HUES6 (cell line): ENCODE data around the gene WDFY2.
"Not testable (repeated sequence)": the region's sequence is repeated elsewhere in the genome, so short reads cannot be mapped to it uniquely, and the experiment has no call there.

Experiments
- H3K27ac ChIP-seq: 2 replicates; pipeline ENCODE4 v1.7.0; 2013; ENCODE audit warnings: low read depth, mild to moderate bottlenecking, low read length, inconsistent platforms
- H3K27me3 ChIP-seq: 2 replicates; pipeline ENCODE4 v1.6.1; 2013; ENCODE audit warnings: low read length; ENCODE audit not compliant: control insufficient read depth, insufficient read depth
- H3K36me3 ChIP-seq: 2 replicates; pipeline ENCODE4 v1.6.1; 2013; ENCODE audit warnings: low read length; ENCODE audit not compliant: control insufficient read depth, insufficient read depth
- H3K4me1 ChIP-seq: 2 replicates; pipeline ENCODE4 v1.6.1; 2013; ENCODE audit warnings: low read length; ENCODE audit not compliant: control insufficient read depth, insufficient read depth
- H3K4me3 ChIP-seq: 2 replicates; pipeline ENCODE4 v1.5.1; 2013; ENCODE audit warnings: low read depth, low read length
- H3K9ac ChIP-seq: one replicate; pipeline ENCODE4 v1.6.1; 2013; ENCODE audit warnings: mild to moderate bottlenecking, low read length
- H3K9me3 ChIP-seq: 2 replicates; pipeline ENCODE4 v1.6.1; 2013; ENCODE audit warnings: low read depth, low read length; ENCODE audit not compliant: control insufficient read depth, insufficient read depth

WDFY2 gene

DNA sequence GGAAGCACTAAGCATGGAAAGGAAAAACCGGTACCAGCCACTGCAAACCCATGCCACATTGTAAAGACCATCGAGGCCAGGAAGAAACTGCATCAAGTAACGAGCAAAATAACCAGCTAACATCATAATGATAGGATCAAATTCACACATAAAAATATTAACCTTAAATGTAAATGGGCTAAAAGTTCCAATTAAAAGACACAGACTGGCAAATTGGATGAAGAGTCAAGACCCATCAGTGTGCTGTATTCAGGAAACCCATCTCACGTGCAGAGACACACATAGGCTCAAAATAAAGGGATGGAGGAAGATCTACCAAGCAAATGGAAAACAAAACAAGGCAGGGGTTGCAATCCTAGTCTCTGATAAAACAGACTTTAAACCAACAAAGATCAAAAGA is 15.3 kb upstream of the WDFY2 start:
- H3K9me3 ChIP-seq, H3K9ac ChIP-seq, H3K27ac ChIP-seq: not testable (repeated sequence)

GRCh38 chr13:51576754-51577153 is 7.5 kb upstream of the WDFY2 start:
- no peaks in the 10 kb centered on the region for H3K36me3 ChIP-seq
- no peak overlapping the region for H3K4me3 ChIP-seq
- no peaks in the 10 kb centered on the region for H3K4me1 ChIP-seq
- H3K27ac ChIP-seq: no peak overlapping the region
- no peak overlapping the region for H3K9ac ChIP-seq
- no peaks in the 10 kb centered on the region for H3K9me3 ChIP-seq
- no peaks in the 10 kb centered on the region for H3K27me3 ChIP-seq

More for the DNA sequence above, 15.3 kb upstream of the WDFY2 start:
- H3K27me3 ChIP-seq, H3K4me1 ChIP-seq, H3K36me3 ChIP-seq, H3K4me3 ChIP-seq: not testable (repeated sequence)

GRCh38 chr13:51577690-51578089 is 6.6 kb upstream of the WDFY2 start:
- no peak overlapping the region for H3K9ac ChIP-seq
- H3K4me1 ChIP-seq: no peaks in the 10 kb centered on the region
- H3K36me3 ChIP-seq: no peaks in the 10 kb centered on the region
- H3K9me3 ChIP-seq: no peaks in the 10 kb centered on the region
- H3K4me3 ChIP-seq: no peak overlapping the region
- H3K27ac ChIP-seq: no peak overlapping the region
- no peaks in the 10 kb centered on the region for H3K27me3 ChIP-seq

- Histone ChIP-seq H3K9me3 (no peaks in the 10 kb centered on the region), H3K27me3 (no peaks in the 10 kb centered on the region), H3K4me3 (no peak overlapping the region), H3K9ac (no peak overlapping the region), H3K27ac (no peak overlapping the region), H3K4me1 (peaks cover 6% of the 10 kb centered on the region), H3K36me3 (no peaks in the 10 kb centered on the region)
These were observed 4.6 kb upstream of the WDFY2 start for GRCh38 chr13:51579676-51580075.

DNA sequence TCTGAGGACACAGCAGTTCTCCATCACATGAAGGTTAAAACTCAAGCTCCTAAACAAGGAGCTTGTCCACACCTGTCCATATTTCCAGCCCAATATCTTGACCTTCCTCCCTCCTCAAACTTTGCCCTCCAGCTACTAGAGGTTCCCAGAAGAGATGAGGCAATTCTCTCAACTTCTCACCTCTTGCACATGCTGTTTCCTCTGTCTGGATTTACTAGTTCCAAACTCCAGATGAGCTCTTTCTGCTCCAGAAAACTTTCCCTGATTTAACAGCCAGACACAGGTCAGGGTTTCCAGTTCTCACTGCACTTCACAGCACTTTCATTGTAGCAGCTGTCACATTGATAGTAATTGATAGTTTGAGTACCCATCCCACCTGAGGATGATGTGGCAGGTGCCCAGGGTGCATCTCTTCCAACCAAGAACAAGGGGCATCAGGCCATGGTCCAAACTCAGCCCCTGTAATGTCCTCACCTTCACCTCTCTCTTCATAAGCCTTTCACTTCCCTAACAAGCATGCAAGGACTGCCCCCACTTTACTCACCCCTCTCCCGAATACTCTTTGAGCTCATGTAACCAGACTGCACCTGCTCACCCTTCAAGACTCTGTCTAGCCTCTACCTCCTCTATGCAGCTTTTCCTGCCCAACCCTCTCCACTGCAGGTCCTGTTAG is 3.0 kb upstream of the WDFY2 start:
- Histone ChIP-seq H3K9ac (no peak overlapping the region), H3K27ac (no peak overlapping the region), H3K9me3 (no peaks in the 10 kb centered on the region), H3K27me3 (no peaks in the 10 kb centered on the region), H3K4me1 (peaks cover 13% of the 10 kb centered on the region), H3K36me3 (no peaks in the 10 kb centered on the region), H3K4me3 (no peak overlapping the region)

GRCh38 chr13:51583469-51583874 is 790 bp upstream of the WDFY2 start:
- peak overlapping the region; percentile 73 for H3K9ac ChIP-seq
- no peaks in the 10 kb centered on the region for H3K27me3 ChIP-seq
- H3K9me3 ChIP-seq: no peaks in the 10 kb centered on the region
- H3K4me3 ChIP-seq: peak overlapping the region; percentile 91
- no peaks in the 10 kb centered on the region for H3K36me3 ChIP-seq
- peak overlapping the region; percentile 36; the same call in 1 of the 2 replicates for H3K27ac ChIP-seq
- peaks cover 23% of the 10 kb centered on the region for H3K4me1 ChIP-seq

- Histone ChIP-seq H3K27me3 (no peaks in the 10 kb centered on the region), H3K4me1 (peaks cover 38% of the 10 kb centered on the region), H3K4me3 (peak overlapping the region; percentile 91), H3K9ac (peak overlapping the region; percentile 72), H3K9me3 (no peaks in the 10 kb centered on the region), H3K27ac (peak overlapping the region; percentile 36; the same call in 1 of the 2 replicates), H3K36me3 (no peaks in the 10 kb centered on the region)
These were observed 740 bp downstream of the WDFY2 start for GRCh38 chr13:51584731-51585672.

- H3K4me3 ChIP-seq: peak overlapping the region; percentile 91
- H3K27ac ChIP-seq: no peak overlapping the region
- H3K36me3 ChIP-seq: no peaks in the 10 kb centered on the region
- no peaks in the 10 kb centered on the region for H3K9me3 ChIP-seq
- no peak overlapping the region for H3K9ac ChIP-seq
- H3K4me1 ChIP-seq: peaks cover 45% of the 10 kb centered on the region
- H3K27me3 ChIP-seq: no peaks in the 10 kb centered on the region
These were observed 1.4 kb downstream of the WDFY2 start for GRCh38 chr13:51585696-51586095.

GRCh38 chr13:51587372-51587771 is 3.1 kb downstream of the WDFY2 start:
- no peaks in the 10 kb centered on the region for H3K36me3 ChIP-seq
- H3K4me1 ChIP-seq: peaks cover 58% of the 10 kb centered on the region
- no peaks in the 10 kb centered on the region for H3K27me3 ChIP-seq
- no peak overlapping the region for H3K27ac ChIP-seq
- no peaks in the 10 kb centered on the region for H3K9me3 ChIP-seq
- H3K9ac ChIP-seq: no peak overlapping the region
- H3K4me3 ChIP-seq: 0 out of 2 replicates have a peak overlapping the region, but pooled peaks have one; percentile 1

GRCh38 chr13:51588406-51588949 is 4.2 kb downstream of the WDFY2 start:
- Histone ChIP-seq H3K4me3 (0 out of 2 replicates have a peak overlapping the region, but pooled peaks have one; percentile 11), H3K27ac (peak overlapping the region; percentile 19; the same call in 1 of the 2 replicates), H3K27me3 (no peaks in the 10 kb centered on the region), H3K9ac (no peak overlapping the region), H3K36me3 (no peaks in the 10 kb centered on the region), H3K4me1 (peaks cover 53% of the 10 kb centered on the region), H3K9me3 (no peaks in the 10 kb centered on the region)

DNA sequence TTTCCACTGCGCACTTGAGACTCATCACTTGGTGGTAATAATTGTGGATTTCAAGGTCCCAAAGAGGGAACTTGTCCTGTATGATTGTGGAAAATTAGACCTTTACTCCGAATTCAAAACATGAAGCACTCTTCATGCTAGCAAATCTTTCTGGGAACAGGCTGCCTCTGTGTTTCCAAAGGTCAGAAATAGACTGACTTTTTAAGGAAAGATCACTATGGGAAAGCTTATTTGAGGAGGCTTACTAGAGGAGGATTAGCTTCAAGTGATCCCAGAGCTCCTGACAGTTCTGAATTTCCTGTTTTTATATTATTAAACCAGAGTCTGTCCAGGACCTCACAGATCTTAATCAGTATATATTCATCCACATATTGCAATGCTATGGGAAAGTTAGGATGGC is 5.5 kb downstream of the WDFY2 start:
- no peak overlapping the region for H3K9ac ChIP-seq
- H3K27ac ChIP-seq: no peak overlapping the region
- H3K4me3 ChIP-seq: no peak overlapping the region
- H3K9me3 ChIP-seq: no peaks in the 10 kb centered on the region
- H3K4me1 ChIP-seq: peaks cover 52% of the 10 kb centered on the region
- H3K36me3 ChIP-seq: no peaks in the 10 kb centered on the region
- no peaks in the 10 kb centered on the region for H3K27me3 ChIP-seq
